OCI-LY7 (cell line): Measurements from ENCODE around the gene PARD3. TPM values are rescaled to one million over a fixed set of nuclear protein-coding genes. Genes with fewer than 3 reads are reported as not detected.

Experiments used
- BruUV-seq: library from RNA; stranded (reverse); fragments of 400-500 nt; replicated peaks from 2 replicates; lab custom pipeline; 2021; lab: Mats Ljungman, UMichigan
- CTCF ChIA-PET: fragments of 300-600 bp; sonication (Branson Sonifier 250); formaldehyde crosslinking; loops from one replicate; lab custom pipeline; 2022; ENCODE audit warnings: antibody characterized with exemption; ENCODE audit not compliant: unreplicated experiment; lab: Charles Lee
- POLR2A ChIA-PET: fragments of 300-600 bp; sonication (Branson Sonifier 250); formaldehyde crosslinking; loops from one replicate; lab custom pipeline; 2022; ENCODE audit warnings: antibody characterized with exemption; lab: Charles Lee
- DNase-seq: peaks from one replicate; pipeline ENCODE4 v3.0.0-alpha.2; 2015; ENCODE audit warnings: low spot score
- H2AFZ ChIP-seq: fragments of 200-600 bp; sonication (generic), shearing (Covaris generic); 2 replicates; pipeline ENCODE4 v1.6.1; 2014; ENCODE audit warnings: mild to moderate bottlenecking, antibody characterized with exemption, low read length, moderate library complexity
- H3K27ac ChIP-seq: fragments of 200-600 bp; sonication (generic); 2 replicates; pipeline ENCODE4 v1.5.1; 2014; ENCODE audit warnings: mixed run types, low read depth, mild to moderate bottlenecking, moderate library complexity, low read length, inconsistent platforms; ENCODE audit not compliant: poor library complexity, severe bottlenecking
- H3K36me3 ChIP-seq: fragments of 200-600 bp; sonication (generic); 2 replicates; pipeline ENCODE4 v1.6.1; 2014; ENCODE audit warnings: mild to moderate bottlenecking, antibody characterized with exemption, low read length, moderate library complexity, mixed read lengths; ENCODE audit not compliant: insufficient read depth
- H3K4me1 ChIP-seq: fragments of 200-600 bp; sonication (generic); 2 replicates; pipeline ENCODE4 v1.5.1; 2014; ENCODE audit warnings: mild to moderate bottlenecking, low read length; ENCODE audit not compliant: insufficient read depth, poor library complexity, severe bottlenecking
- H3K4me2 ChIP-seq: fragments of 200-600 bp; sonication (generic); 2 replicates; pipeline ENCODE4 v1.6.1; 2014; ENCODE audit warnings: mild to moderate bottlenecking, low read length
- H3K4me3 ChIP-seq: fragments of 200-600 bp; sonication (generic); 2 replicates; pipeline ENCODE4 v1.5.1; 2014; ENCODE audit warnings: mild to moderate bottlenecking, low read depth, low read length; ENCODE audit not compliant: poor library complexity, severe bottlenecking
- H3K79me2 ChIP-seq: fragments of 200-600 bp; sonication (generic); 2 replicates; pipeline ENCODE4 v1.6.1; 2016; ENCODE audit warnings: low read depth, mild to moderate bottlenecking, low read length, moderate library complexity, mixed read lengths; ENCODE audit not compliant: insufficient read depth
- H3K9me2 ChIP-seq: fragments of 200-600 bp; sonication (generic); 2 replicates; pipeline ENCODE4 v1.6.1; 2016; ENCODE audit warnings: mild to moderate bottlenecking, low read length, mixed read lengths; ENCODE audit not compliant: insufficient read depth
- H3K9me3 ChIP-seq: fragments of 200-600 bp; sonication (generic); 2 replicates; pipeline ENCODE4 v1.6.1; 2014; ENCODE audit warnings: mild to moderate bottlenecking, mixed run types, low read length, mixed read lengths
- H4K20me1 ChIP-seq: fragments of 200-600 bp; sonication (generic); 2 replicates; pipeline ENCODE4 v1.6.1; 2014; ENCODE audit warnings: mild to moderate bottlenecking, antibody characterized with exemption, low read length, moderate library complexity, mixed read lengths; ENCODE audit not compliant: insufficient read depth
- EZH2phosphoT487 ChIP-seq: fragments of 200-600 bp; sonication (generic); IDR thresholded peaks from 2 replicates; pipeline ENCODE4 v1.6.1; 2018; ENCODE audit warnings: low read depth, borderline replicate concordance, mild to moderate bottlenecking, mixed run types, antibody characterized with exemption, low read length, moderate library complexity, mixed read lengths
- intact Hi-C: fragments of 100-400 bp; cut with micrococcal nuclease; formaldehyde crosslinking; loops from one replicate; pipeline ENCODE4 v1.10.0; 2022; ENCODE audit not compliant: unreplicated experiment
- total RNA-seq, 2 experiments: library from RNA; depleted of rRNA in 1 of 2; stranded (reverse); fragments of >200 nt in 1 of 2; shearing (Covaris generic) in 1 of 2; gene quantifications; 2 replicates each; pipeline ENCODE4 v1.2.3, GENCODE V29; 2014 to 2022
- TF ChIP-seq, protein P1 (sequence below): fragments of 200-600 bp; sonication (generic); conservative IDR thresholded peaks from 2 replicates; pipeline ENCODE4 v1.5.1; 2014; ENCODE audit warnings: mild to moderate bottlenecking, antibody characterized with exemption, low read length, moderate library complexity, mixed read lengths

The PARD3 gene
- total RNA-seq, 2 experiments from 2014 or later, result not detected

DNA sequence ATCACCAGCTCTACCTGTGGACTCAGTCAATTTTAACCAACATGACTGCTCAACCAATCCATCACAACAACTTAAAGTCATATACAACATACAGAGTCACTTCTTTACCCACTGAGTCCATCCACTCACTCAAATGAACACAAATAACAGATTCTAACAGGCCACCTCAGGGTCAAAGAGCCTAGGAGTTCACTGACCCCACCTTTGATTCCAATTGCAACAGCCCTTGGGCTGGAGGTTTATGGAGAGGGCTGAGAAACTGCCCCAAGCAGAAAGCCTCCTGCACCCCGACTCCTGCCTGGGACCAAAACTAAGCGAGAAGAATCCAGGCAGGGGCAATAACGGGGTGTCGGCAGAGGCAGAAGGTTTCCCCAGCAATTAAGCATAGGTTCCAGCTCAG lies 263.8 kb downstream of the PARD3 start:
- no peaks in the 10 kb centered on the region for H3K36me3 ChIP-seq
- no peaks in the 10 kb centered on the region for H3K79me2 ChIP-seq
- BruUV-seq, result no TSS peak
- no peak for DNase-seq
- no peak overlapping the region for H3K4me2 ChIP-seq
- no peak for TF ChIP-seq EZH2phosphoT487
- TF ChIP-seq, protein P1, sequence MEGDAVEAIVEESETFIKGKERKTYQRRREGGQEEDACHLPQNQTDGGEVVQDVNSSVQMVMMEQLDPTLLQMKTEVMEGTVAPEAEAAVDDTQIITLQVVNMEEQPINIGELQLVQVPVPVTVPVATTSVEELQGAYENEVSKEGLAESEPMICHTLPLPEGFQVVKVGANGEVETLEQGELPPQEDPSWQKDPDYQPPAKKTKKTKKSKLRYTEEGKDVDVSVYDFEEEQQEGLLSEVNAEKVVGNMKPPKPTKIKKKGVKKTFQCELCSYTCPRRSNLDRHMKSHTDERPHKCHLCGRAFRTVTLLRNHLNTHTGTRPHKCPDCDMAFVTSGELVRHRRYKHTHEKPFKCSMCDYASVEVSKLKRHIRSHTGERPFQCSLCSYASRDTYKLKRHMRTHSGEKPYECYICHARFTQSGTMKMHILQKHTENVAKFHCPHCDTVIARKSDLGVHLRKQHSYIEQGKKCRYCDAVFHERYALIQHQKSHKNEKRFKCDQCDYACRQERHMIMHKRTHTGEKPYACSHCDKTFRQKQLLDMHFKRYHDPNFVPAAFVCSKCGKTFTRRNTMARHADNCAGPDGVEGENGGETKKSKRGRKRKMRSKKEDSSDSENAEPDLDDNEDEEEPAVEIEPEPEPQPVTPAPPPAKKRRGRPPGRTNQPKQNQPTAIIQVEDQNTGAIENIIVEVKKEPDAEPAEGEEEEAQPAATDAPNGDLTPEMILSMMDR, result no peak
- no peaks in the 10 kb centered on the region for H3K9me3 ChIP-seq
- H2AFZ ChIP-seq, result no peak overlapping the region
- no peaks in the 10 kb centered on the region for H3K4me1 ChIP-seq
- H3K4me3 ChIP-seq, result no peak overlapping the region
- CTCF ChIA-PET, result no interaction called here
- POLR2A ChIA-PET, result no interaction called here
- intact Hi-C loops, result no loop called here
- H4K20me1 ChIP-seq, result no peaks in the 10 kb centered on the region
- no peak overlapping the region for H3K27ac ChIP-seq
- no peaks in the 10 kb centered on the region for H3K9me2 ChIP-seq

DNA sequence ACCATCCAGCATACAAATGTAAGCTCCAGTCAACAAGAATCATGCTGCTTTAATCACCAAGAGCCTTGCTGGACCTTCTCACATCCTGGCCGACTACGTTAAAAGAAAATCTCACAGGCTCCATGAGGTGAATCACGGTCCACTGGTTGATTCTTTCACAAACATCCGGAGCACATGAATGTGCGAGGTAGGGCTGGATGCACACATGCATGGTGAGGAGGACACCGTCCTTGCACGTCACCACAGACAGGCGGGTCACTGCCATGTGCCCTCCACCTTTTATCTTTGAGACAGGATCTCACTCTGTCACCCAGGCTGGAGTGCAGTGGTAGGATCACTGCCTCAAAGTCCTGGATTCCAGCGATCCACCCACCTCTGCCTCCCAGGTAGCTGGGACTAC lies 265.1 kb downstream of the PARD3 start:
- no peak overlapping the region for H3K4me3 ChIP-seq
- no peak overlapping the region for H3K27ac ChIP-seq
- no peaks in the 10 kb centered on the region for H4K20me1 ChIP-seq
- ChIA-PET POLR2A (no interaction called here), CTCF (no interaction called here)
- no peaks in the 10 kb centered on the region for H3K36me3 ChIP-seq
- BruUV-seq, result no TSS peak
- H3K4me2 ChIP-seq, result no peak overlapping the region
- TF ChIP-seq, protein P1, result no peak
- no peak for TF ChIP-seq EZH2phosphoT487
- H3K9me2 ChIP-seq, result no peaks in the 10 kb centered on the region
- no peak for DNase-seq
- H3K4me1 ChIP-seq, result no peaks in the 10 kb centered on the region
- no peaks in the 10 kb centered on the region for H3K79me2 ChIP-seq
- H2AFZ ChIP-seq, result no peak overlapping the region
- no peaks in the 10 kb centered on the region for H3K9me3 ChIP-seq
- intact Hi-C loops, result no loop called here

DNA sequence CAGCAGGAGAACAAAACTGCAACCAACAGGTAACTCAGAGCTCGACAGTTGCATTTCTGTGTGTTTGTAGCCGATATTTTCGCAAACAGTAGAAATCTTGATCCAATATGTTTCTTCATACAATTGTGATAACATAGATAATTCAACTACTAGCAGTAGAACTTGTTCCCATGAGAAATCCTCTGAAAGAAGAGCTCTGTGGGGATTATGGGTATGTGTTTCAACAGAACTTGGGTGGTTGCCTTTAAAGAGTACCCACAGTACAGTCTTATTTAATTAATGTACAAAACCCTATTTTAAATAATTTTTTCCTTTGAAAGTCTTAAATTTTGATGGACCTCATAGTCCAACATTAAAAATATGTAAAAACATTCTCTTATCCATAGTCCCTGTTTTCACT lies 266.1 kb downstream of the PARD3 start:
- TF ChIP-seq EZH2phosphoT487, result no peak
- TF ChIP-seq, protein P1, result no peak
- Histone ChIP-seq H4K20me1 (no peaks in the 10 kb centered on the region), H3K36me3 (no peaks in the 10 kb centered on the region), H3K79me2 (no peaks in the 10 kb centered on the region), H2AFZ (no peak overlapping the region), H3K4me2 (no peak overlapping the region), H3K9me3 (no peaks in the 10 kb centered on the region), H3K27ac (no peak overlapping the region), H3K9me2 (no peaks in the 10 kb centered on the region), H3K4me1 (no peaks in the 10 kb centered on the region), H3K4me3 (no peak overlapping the region)
- no peak for DNase-seq
- intact Hi-C loops, result no loop called here
- ChIA-PET CTCF (no interaction called here), POLR2A (no interaction called here)
- no TSS peak for BruUV-seq
